Nephron (organoid): ENCODE data around the gene PACSIN2.

Experiments
- H3K27ac Mint-ChIP-seq, 3 experiments: 2 replicates each; pipeline ENCODE4 v1.8.0; 2020; ENCODE audit warnings: mixed read lengths in 3 of 3, mild to moderate bottlenecking in 2 of 3, moderate library complexity in 1 of 3
- H3K27me3 Mint-ChIP-seq: 2 replicates; pipeline ENCODE4 v1.8.0; 2021; ENCODE audit warnings: low read depth, mild to moderate bottlenecking, moderate library complexity, mixed read lengths
- H3K36me3 Mint-ChIP-seq: 2 replicates; pipeline ENCODE4 v1.8.0; 2020; ENCODE audit warnings: low read depth, mixed read lengths
- H3K4me1 Mint-ChIP-seq: 2 replicates; pipeline ENCODE4 v1.8.0; 2020; ENCODE audit warnings: mixed read lengths
- H3K4me3 Mint-ChIP-seq, 3 experiments: 2 replicates each; pipeline ENCODE4 v1.8.0; 2020; ENCODE audit warnings: mild to moderate bottlenecking in 3 of 3, mixed read lengths in 3 of 3, moderate library complexity in 2 of 3
- H3K9me3 Mint-ChIP-seq: 2 replicates; pipeline ENCODE4 v1.8.0; 2020; ENCODE audit warnings: mixed read lengths
- CTCF ChIP-seq, 3 experiments: fragments of 200-600 bp; sonication (generic); IDR thresholded peaks; one replicate each; pipeline ENCODE4 v1.5.0; 2021; ENCODE audit warnings: antibody characterized with exemption in 3 of 3; ENCODE audit not compliant: unreplicated experiment in 3 of 3

PACSIN2 gene

DNA sequence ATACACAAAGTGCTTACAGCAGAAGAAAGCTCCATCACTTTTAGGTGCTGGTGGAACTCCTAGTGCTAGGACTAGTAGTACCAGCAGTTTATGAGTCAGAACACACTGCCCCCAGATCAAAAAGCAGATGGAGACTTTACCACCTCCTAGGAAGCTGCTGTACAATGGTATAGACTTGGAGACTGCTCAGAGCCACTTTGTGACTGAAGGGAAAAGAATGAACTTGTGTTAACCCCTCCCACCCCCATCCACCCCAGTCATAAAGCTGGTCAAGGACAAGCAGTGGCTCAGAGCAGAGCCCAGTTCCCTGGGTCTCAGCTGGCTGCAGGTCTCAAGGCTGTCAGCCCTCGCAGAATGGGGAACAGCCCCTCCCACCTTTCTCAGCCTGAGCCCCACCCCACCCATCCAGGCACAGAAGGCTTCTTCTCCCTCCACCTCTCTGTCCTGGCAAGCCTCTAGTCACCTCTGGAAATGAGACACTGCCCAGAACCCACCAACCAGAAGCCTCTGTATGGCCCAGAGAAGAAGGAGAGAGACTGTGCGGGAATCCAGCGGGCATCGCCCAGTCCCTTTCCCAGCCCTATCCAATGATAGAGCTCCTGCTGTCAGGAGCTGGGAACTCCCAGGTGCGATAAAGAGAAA, 23.8 kb downstream of the PACSIN2 start:
- no peak overlapping the region for H3K4me3 Mint-ChIP-seq
- H3K27ac Mint-ChIP-seq = no peak overlapping the region
- H3K36me3 Mint-ChIP-seq = peaks cover 17% of the 10 kb centered on the region
- no peak for TF ChIP-seq CTCF (IDR thresholded peaks at IDR 0.05; ENCODE audit: unreplicated experiment in 3 of 3)
- H3K9me3 Mint-ChIP-seq = no peaks in the 10 kb centered on the region
- no peaks in the 10 kb centered on the region for H3K27me3 Mint-ChIP-seq
- H3K4me1 Mint-ChIP-seq = peaks cover 56% of the 10 kb centered on the region

DNA sequence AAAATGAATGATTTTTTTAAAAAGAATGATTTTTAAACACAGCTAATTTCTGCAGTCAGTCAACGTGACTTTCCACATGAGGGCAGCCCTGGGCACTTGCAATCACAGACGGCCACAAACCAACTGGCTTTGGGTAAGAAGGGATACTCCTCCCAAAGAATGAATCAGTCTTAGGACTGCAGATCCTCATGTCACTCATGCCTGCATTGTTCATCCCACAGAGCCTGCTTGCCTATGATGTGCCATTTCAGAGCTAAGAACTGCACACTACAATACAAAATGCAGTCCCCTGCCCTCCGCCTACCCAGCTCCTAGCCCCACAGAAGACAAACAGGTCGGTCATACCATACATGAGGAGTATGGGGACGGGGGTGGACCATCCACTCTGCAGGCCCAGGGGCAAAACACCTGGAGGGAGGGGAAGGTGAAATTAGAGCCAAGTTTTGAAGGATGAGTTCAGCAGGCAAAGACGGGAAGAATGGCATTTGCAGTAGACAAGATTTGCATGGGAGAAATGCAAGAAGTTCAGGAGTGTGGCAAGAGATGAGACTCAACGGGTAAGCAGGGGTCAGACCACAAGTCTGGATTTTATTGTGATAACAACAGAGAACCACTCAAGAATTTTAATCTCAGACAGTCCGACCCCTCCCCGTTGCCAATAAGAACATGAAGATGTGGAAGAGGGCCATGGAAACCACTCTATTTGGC, 24.7 kb downstream of the PACSIN2 start:
- Mint-ChIP-seq H3K27ac (no peak overlapping the region), H3K27me3 (no peaks in the 10 kb centered on the region), H3K9me3 (no peaks in the 10 kb centered on the region), H3K4me3 (no peak overlapping the region), H3K4me1 (peaks cover 61% of the 10 kb centered on the region), H3K36me3 (peaks cover 17% of the 10 kb centered on the region)
- no peak for TF ChIP-seq CTCF (IDR thresholded peaks at IDR 0.05; ENCODE audit: unreplicated experiment in 3 of 3)

GRCh38 chr22:42986115-42986514, 28.8 kb downstream of the PACSIN2 start:
- no peaks in the 10 kb centered on the region for H3K27me3 Mint-ChIP-seq
- H3K27ac Mint-ChIP-seq = peak overlapping the region in 1 of 3 experiments; percentile 58
- H3K9me3 Mint-ChIP-seq = no peaks in the 10 kb centered on the region
- TF ChIP-seq CTCF (IDR thresholded peaks at IDR 0.05; ENCODE audit: unreplicated experiment in 3 of 3) = no peak
- H3K4me1 Mint-ChIP-seq = peaks cover 46% of the 10 kb centered on the region
- no peak overlapping the region for H3K4me3 Mint-ChIP-seq
- peaks cover 6% of the 10 kb centered on the region for H3K36me3 Mint-ChIP-seq

GRCh38 chr22:42985531-42985905, 29.4 kb downstream of the PACSIN2 start:
- H3K27ac Mint-ChIP-seq = peak overlapping the region in 2 of 3 experiments; percentile 28 to 58
- H3K27me3 Mint-ChIP-seq = no peaks in the 10 kb centered on the region
- no peak for TF ChIP-seq CTCF (IDR thresholded peaks at IDR 0.05; ENCODE audit: unreplicated experiment in 3 of 3)
- H3K9me3 Mint-ChIP-seq = no peaks in the 10 kb centered on the region
- peaks cover 6% of the 10 kb centered on the region for H3K36me3 Mint-ChIP-seq
- peaks cover 40% of the 10 kb centered on the region for H3K4me1 Mint-ChIP-seq
- H3K4me3 Mint-ChIP-seq = peak overlapping the region in 1 of 3 experiments; percentile 37

- peaks cover 6% of the 10 kb centered on the region for H3K36me3 Mint-ChIP-seq
- TF ChIP-seq CTCF (IDR thresholded peaks at IDR 0.05; ENCODE audit: unreplicated experiment in 3 of 3) = no peak
- H3K27ac Mint-ChIP-seq = peak overlapping the region in 2 of 3 experiments; percentile 28 to 58
- no peaks in the 10 kb centered on the region for H3K27me3 Mint-ChIP-seq
- H3K4me1 Mint-ChIP-seq = peaks cover 35% of the 10 kb centered on the region
- H3K4me3 Mint-ChIP-seq = peak overlapping the region in 1 of 3 experiments; percentile 37
- no peaks in the 10 kb centered on the region for H3K9me3 Mint-ChIP-seq
Measured at GRCh38 chr22:42984814-42985530, 30.0 kb downstream of the PACSIN2 start.
